Cortex of kidney (tissue), 1 donor: ENCODE measurements around the gene SGCB.
"Not testable (repeated sequence)": the region's sequence is repeated elsewhere in the genome, so short reads cannot be mapped to it uniquely, and the experiment has no call there.

Experiments used
- DNase-seq: peaks from one replicate; lab custom pipeline; 2025; lab: John Stamatoyannopoulos, UW

Gene SGCB

GRCh38 chr4:52038103-52038912 is at the start of gene SGCB:
Gene SGCB (minus strand): TSS chr4:52038299. CDS start chr4:52038259, 40 bp downstream.
- DNase-seq: no peak

GRCh38 chr4:52086425-52086824 is 48.3 kb upstream of the SGCB start:
- DNase-seq: not testable (repeated sequence)

- DNase-seq: no peak
These were observed 43.1 kb upstream of the SGCB start for GRCh38 chr4:52081216-52081615.

- no peak for DNase-seq
These were observed 41.6 kb upstream of the SGCB start for GRCh38 chr4:52079659-52080058.

- DNase-seq: no peak
These were observed 38.6 kb upstream of the SGCB start for GRCh38 chr4:52076731-52077130.

GRCh38 chr4:52071791-52072546 is 33.9 kb upstream of the SGCB start:
- no peak for DNase-seq

GRCh38 chr4:52069571-52069970 is 31.5 kb upstream of the SGCB start:
- DNase-seq: no peak

GRCh38 chr4:52059372-52059771 is 21.3 kb upstream of the SGCB start:
- no peak for DNase-seq

GRCh38 chr4:52058275-52058674 is 20.2 kb upstream of the SGCB start:
- DNase-seq: no peak

GRCh38 chr4:52057196-52057595 is 19.1 kb upstream of the SGCB start:
- no peak for DNase-seq

GRCh38 chr4:52054254-52054653 is 16.2 kb upstream of the SGCB start:
- DNase-seq: no peak

GRCh38 chr4:52052475-52052780 is 14.3 kb upstream of the SGCB start:
- DNase-seq: no peak

- DNase-seq: no peak
These were observed 13.7 kb upstream of the SGCB start for GRCh38 chr4:52051615-52052474.

- no peak for DNase-seq
These were observed 13.1 kb upstream of the SGCB start, which contains the start of gene SPATA18 for GRCh38 chr4:52051213-52051614. Gene SPATA18 (plus strand): TSS chr4:52051304. CDS start chr4:52051705, 401 bp downstream.

- DNase-seq: no peak
These were observed 11.2 kb upstream of the SGCB start for GRCh38 chr4:52049266-52049665.

- no peak for DNase-seq
These were observed 6.9 kb upstream of the SGCB start for GRCh38 chr4:52045028-52045427.

- DNase-seq: no peak
These were observed 403 bp downstream of the SGCB start for GRCh38 chr4:52037689-52038102.

- DNase-seq: no peak
These were observed 1.1 kb downstream of the SGCB start for GRCh38 chr4:52036886-52037530.

- no peak for DNase-seq
These were observed 2.9 kb downstream of the SGCB start for GRCh38 chr4:52035190-52035589.

- no peak for DNase-seq
These were observed 6.1 kb downstream of the SGCB start for GRCh38 chr4:52032005-52032404.

GRCh38 chr4:52028970-52029369 is 9.1 kb downstream of the SGCB start:
- DNase-seq: no peak
